GM21717 (cell line): ENCODE data around the gene PHETA1.

Experiments used
- ATAC-seq: cut with Tn5 transposase; IDR thresholded peaks from one replicate; pipeline ENCODE4 v1.9.1; 2021; ENCODE audit warnings: mild to moderate bottlenecking, moderate library complexity; ENCODE audit not compliant: unreplicated experiment

PHETA1 gene

GRCh38 chr12:111368788-111369495 is at the start of gene PHETA1:
PHETA1 (minus strand) TSS chr12:111369095; CDS start chr12:111363427, 5,668 bp downstream.
- ATAC-seq, result peak; percentile 89

- ATAC-seq, result no peak
Measured at GRCh38 chr12:111418594-111418880, 49.6 kb upstream of the PHETA1 start.

- ATAC-seq, result no peak
Measured at GRCh38 chr12:111417784-111418593, 49.1 kb upstream of the PHETA1 start.

- no peak for ATAC-seq
Measured at GRCh38 chr12:111417290-111417689, 48.4 kb upstream of the PHETA1 start.

- ATAC-seq, result no peak
Measured at GRCh38 chr12:111414711-111415252, 45.9 kb upstream of the PHETA1 start.

- ATAC-seq, result no peak
Measured at GRCh38 chr12:111413442-111414086, 44.7 kb upstream of the PHETA1 start.

GRCh38 chr12:111412830-111413441 is 44.0 kb upstream of the PHETA1 start:
- ATAC-seq, result no peak

GRCh38 chr12:111412007-111412829 is 43.3 kb upstream of the PHETA1 start:
- ATAC-seq, result no peak

GRCh38 chr12:111411185-111411764 is 42.4 kb upstream of the PHETA1 start:
- ATAC-seq, result no peak

- no peak for ATAC-seq
Measured at GRCh38 chr12:111410431-111411184, 41.7 kb upstream of the PHETA1 start.

GRCh38 chr12:111409780-111410430 is 41.0 kb upstream of the PHETA1 start:
- ATAC-seq, result no peak

GRCh38 chr12:111409403-111409779 is 40.5 kb upstream of the PHETA1 start:
- no peak for ATAC-seq

GRCh38 chr12:111408686-111409402 is 39.9 kb upstream of the PHETA1 start:
- no peak for ATAC-seq

- no peak for ATAC-seq
Measured at GRCh38 chr12:111408116-111408440, 39.2 kb upstream of the PHETA1 start.

- no peak for ATAC-seq
Measured at GRCh38 chr12:111407377-111408115, 38.7 kb upstream of the PHETA1 start.

- ATAC-seq, result no peak
Measured at GRCh38 chr12:111406474-111407376, 37.8 kb upstream of the PHETA1 start.
